Astrocyte of the spinal cord (primary cell): ENCODE results near the gene CR1.
"Not testable (repeated sequence)": the region's sequence is repeated elsewhere in the genome, so short reads cannot be mapped to it uniquely, and the experiment has no call there.

Experiments used
- DNase-seq: peaks from one replicate; pipeline ENCODE4 v3.0.0; 2011; ENCODE audit warnings: low read depth, low spot score
- H3K4me3 ChIP-seq: 2 replicates; pipeline ENCODE4 v1.5.1; 2011; ENCODE audit warnings: low read depth, mild to moderate bottlenecking, low read length, moderate library complexity
- in situ Hi-C: cut with HindIII; loops from 2 replicates; pipeline ENCODE4 v1.10.0; 2017; ENCODE audit warnings: low sequenced_read_pairs
- TF ChIP-seq, protein P1 (sequence below): IDR thresholded peaks from 2 replicates; pipeline ENCODE4 v1.5.1; 2012; ENCODE audit warnings: low read depth, mild to moderate bottlenecking, low read length, inconsistent platforms

The CR1 gene

DNA sequence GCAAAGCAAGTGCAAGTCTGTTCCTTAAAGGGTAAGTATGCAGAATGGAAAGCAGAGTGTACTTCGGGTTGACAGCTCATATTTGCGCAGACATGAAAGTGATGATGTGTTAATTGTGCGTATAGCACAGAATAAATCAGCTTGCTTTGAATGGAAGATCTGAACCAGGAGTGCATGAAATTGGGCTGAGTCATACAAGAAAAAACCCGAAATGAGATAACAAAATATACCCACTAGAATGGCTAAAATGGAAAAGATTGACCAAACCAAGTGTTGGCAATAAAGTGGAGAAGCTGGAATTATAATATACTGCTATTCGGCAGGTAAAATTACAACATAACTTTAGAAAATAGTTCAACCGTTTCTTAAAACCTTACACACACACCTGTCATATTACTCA, 177.4 kb downstream of the CR1 start:
- no peak overlapping the region for H3K4me3 ChIP-seq
- TF ChIP-seq, protein P1, sequence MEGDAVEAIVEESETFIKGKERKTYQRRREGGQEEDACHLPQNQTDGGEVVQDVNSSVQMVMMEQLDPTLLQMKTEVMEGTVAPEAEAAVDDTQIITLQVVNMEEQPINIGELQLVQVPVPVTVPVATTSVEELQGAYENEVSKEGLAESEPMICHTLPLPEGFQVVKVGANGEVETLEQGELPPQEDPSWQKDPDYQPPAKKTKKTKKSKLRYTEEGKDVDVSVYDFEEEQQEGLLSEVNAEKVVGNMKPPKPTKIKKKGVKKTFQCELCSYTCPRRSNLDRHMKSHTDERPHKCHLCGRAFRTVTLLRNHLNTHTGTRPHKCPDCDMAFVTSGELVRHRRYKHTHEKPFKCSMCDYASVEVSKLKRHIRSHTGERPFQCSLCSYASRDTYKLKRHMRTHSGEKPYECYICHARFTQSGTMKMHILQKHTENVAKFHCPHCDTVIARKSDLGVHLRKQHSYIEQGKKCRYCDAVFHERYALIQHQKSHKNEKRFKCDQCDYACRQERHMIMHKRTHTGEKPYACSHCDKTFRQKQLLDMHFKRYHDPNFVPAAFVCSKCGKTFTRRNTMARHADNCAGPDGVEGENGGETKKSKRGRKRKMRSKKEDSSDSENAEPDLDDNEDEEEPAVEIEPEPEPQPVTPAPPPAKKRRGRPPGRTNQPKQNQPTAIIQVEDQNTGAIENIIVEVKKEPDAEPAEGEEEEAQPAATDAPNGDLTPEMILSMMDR, result no peak
- DNase-seq, result no peak
- in situ Hi-C loops, result no loop called here

DNA sequence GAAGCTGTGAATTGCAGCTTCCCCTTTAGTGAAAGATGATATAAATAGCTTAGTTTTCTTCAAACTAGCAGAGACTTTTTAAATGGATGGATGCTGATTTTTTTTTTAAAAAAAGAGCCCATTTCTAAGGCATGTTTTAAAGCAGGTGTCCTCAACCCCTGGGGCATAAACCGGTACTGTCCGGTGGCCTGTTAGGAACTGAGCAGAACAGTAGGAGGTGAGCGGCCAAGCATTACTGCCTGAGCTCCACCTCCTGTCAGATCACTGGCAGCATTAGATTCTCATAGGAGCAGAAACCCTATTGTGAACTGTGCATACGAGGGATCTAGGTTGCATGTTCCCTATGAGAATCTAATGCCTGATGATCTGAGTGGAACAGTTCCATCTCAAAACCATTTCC, 180.2 kb downstream of the CR1 start:
- no peak for DNase-seq
- H3K4me3 ChIP-seq, result no peak overlapping the region
- in situ Hi-C loops, result no loop called here
- TF ChIP-seq, protein P1, result no peak

DNA sequence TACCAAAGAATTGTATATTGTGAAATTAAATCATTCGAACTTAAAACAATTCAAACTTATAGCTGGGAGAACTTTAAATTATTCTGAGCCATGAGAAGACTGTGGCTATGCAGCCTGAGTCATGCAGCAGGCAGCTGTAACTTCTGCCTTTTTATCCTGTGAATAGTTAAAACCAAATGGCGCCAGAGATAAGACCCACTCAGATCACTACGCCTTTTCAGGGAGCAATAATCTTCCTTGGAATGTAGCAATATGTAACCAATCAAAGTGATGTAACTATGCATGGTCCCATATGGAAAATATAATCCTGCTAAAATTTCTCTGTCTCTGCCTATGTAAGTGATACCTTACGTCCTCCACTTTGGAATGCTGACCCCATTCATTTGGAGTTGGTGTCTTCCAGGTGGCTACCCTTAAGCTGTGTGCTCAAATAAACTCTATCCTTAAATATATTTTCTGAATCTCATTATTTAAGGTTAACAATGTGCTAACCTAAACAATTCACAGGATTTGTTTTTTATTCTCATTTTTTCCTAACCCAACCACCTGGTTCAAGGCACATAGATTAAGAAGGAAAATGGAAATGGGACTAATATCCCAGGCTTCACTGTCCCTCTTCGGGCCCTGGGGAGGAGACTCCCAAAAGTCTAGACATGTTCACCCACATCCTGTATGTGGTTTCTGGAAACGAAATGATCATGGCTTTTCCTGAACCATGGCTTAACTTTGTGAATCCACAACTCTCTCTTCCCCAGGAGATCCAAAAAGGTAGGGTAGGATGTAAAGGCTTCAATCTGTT, 184.8 kb downstream of the CR1 start:
- DNase-seq, in situ Hi-C loops, H3K4me3 ChIP-seq: not testable (repeated sequence)

DNA sequence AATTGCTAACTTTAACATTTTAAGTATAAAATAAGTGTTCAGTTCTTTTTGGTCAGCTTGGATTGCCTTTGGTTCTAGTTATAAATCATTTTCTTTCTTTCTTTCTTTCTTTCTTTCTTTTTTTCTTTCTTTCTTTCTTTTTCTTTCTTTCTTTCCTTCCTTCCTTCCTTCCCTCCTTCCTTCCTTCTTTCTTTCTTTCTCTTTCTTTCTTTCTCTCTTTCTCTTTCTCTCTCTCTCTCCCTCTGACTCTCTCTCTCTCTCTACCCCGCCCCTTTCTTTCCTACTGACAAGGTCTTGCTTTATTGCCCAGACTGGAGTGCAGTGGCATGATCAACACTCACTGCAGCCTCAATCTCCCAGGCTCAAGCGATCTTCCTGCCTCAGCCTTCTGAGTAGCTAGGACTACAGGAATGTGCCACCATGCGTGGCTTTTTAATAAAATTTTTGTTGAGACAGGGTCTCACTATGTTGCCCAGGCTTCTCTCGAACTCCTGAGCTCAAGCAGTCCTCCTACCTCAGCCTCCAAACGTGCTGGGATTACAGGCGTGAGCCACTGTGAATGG, 187.0 kb downstream of the CR1 start:
- H3K4me3 ChIP-seq, in situ Hi-C loops: not testable (repeated sequence)

DNA sequence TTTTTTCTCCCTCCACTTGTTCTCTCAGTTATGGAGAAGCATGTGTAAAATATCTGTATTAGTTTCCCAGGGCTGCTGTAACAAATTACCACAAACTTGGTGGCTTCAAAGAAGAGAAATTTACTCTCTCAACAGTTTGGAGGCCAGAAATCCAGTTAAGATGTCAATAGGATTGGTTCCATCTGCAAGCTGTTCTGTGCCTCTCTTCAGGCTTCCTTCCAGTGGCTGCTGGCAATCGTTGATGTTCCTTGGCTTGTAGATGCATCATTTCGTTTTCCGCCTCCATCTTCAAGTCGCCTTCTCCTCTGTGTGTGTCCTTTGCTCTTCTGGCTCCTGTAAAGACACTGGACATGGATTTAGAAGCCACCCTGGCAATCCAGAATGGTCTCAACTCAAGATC, 194.6 kb downstream of the CR1 start:
- DNase-seq, in situ Hi-C loops, H3K4me3 ChIP-seq: not testable (repeated sequence)

More for the DNA sequence above, 187.0 kb downstream of the CR1 start:
- DNase-seq, result not testable (repeated sequence)

DNA sequence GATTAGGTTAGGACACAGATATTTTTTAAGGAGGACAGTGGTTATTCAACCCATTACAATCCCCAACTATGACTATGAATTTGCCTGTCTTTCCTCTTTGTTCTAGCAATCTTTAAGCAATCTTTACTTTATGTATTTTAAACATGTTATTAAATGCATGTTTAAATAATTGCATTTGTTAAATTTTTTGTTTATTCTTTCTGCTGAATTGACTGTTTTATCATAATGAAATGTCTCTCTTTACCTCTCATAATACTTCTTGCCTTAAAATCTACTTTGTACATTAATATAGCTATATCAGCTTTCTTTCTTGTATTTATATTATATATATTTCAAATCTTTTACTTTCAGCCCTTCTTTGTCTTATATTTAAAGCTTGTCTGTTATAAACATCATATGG, 195.1 kb downstream of the CR1 start:
- TF ChIP-seq, protein P1, result no peak
- DNase-seq, result no peak
- H3K4me3 ChIP-seq, result no peak overlapping the region
- in situ Hi-C loops, result no loop called here
